Cardiac fibroblast (primary cell): ENCODE results near the gene CMTM4.
"Not testable (repeated sequence)": the region's sequence is repeated elsewhere in the genome, so short reads cannot be mapped to it uniquely, and the experiment has no call there.

Source experiments
- DNase-seq, 2 donors: peaks; one replicate each; pipeline versions ENCODE4 v3.0.0 to v3.0.0-alpha.2; 2010; ENCODE audit warnings: low read depth in 2 of 2
- H3K4me3 ChIP-seq, 2 donors: replicated peaks in 1 of 2; 1 replicate in 1 of 2; 2 replicates in 1 of 2; pipeline ENCODE4 v1.5.1; 2011; ENCODE audit warnings: low read depth in 2 of 2, low read length in 2 of 2, mild to moderate bottlenecking in 2 of 2, moderate library complexity in 1 of 2
- TF ChIP-seq, protein P1 (sequence below): IDR thresholded peaks from one replicate; pipeline ENCODE4 v1.5.1; 2011; ENCODE audit warnings: low read depth, mild to moderate bottlenecking, low read length, inconsistent platforms

The CMTM4 gene

DNA sequence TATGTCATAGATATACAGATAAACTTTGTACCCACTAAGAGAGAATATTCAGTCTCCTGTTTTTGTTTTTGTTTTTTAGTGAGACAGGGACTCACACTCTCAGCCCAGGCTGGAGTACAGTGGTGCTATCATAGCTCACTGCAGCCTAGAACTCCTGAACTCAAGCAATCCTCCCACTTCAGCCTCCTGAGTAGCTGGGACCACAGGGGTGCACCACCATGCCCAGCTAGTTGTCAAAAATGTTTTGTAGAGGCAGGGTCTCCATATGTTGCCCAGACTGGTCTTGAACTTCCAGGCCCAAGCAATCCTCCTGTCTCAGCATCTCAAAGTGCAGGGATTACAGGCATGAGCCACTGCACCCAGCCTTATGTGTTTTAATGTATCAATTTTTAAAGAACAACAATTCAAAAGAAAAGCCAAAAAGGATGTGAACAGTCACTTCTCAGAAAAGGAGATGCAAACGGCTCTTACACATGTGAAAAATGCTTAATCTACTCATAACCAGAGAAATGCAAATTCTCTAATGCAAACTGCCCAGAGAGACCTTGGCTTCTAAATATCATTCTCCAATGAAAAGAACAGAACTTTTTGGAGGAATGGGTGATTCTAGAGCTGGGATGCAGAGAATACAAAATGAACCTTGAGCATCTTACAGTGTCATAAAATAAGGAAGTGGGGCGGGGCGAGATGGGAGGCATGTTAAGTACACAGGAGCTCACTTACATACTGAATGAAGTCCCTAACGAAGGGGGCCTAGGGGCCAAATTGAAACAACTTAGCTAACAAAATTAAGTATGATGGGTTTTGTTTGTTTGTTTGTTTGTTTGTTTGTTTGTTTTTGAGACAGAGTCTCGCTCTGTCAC, 99.3 kb downstream of the CMTM4 start:
- TF ChIP-seq, protein P1, sequence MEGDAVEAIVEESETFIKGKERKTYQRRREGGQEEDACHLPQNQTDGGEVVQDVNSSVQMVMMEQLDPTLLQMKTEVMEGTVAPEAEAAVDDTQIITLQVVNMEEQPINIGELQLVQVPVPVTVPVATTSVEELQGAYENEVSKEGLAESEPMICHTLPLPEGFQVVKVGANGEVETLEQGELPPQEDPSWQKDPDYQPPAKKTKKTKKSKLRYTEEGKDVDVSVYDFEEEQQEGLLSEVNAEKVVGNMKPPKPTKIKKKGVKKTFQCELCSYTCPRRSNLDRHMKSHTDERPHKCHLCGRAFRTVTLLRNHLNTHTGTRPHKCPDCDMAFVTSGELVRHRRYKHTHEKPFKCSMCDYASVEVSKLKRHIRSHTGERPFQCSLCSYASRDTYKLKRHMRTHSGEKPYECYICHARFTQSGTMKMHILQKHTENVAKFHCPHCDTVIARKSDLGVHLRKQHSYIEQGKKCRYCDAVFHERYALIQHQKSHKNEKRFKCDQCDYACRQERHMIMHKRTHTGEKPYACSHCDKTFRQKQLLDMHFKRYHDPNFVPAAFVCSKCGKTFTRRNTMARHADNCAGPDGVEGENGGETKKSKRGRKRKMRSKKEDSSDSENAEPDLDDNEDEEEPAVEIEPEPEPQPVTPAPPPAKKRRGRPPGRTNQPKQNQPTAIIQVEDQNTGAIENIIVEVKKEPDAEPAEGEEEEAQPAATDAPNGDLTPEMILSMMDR, result no peak
- H3K4me3 ChIP-seq, result no peak overlapping the region
- DNase-seq, result no peak

DNA sequence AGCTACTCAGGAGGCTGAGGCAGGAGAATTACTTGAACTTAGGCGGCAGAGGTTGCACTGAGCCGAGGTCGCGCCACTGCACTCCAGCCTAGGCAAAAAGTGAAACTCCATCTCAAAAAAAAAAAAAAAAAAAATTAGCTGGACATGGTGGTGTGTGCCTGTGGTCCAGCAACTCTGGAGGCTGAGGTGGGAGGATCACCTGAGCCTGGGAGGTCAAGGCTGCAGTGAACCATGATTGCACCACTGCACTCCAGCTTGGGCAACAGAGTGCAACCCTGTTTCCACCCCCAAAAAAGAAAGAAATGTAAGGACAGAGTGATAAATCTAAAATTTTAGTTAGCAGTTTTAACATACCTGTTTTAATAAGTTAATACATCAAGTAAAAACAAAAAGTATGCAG, 100.0 kb downstream of the CMTM4 start:
- DNase-seq, H3K4me3 ChIP-seq: not testable (repeated sequence)

- TF ChIP-seq, protein P1, result no peak
- H3K4me3 ChIP-seq, result no peak overlapping the region
- no peak for DNase-seq
Observed at GRCh38 chr16:66594739-66595138, 101.8 kb downstream of the CMTM4 start.

DNA sequence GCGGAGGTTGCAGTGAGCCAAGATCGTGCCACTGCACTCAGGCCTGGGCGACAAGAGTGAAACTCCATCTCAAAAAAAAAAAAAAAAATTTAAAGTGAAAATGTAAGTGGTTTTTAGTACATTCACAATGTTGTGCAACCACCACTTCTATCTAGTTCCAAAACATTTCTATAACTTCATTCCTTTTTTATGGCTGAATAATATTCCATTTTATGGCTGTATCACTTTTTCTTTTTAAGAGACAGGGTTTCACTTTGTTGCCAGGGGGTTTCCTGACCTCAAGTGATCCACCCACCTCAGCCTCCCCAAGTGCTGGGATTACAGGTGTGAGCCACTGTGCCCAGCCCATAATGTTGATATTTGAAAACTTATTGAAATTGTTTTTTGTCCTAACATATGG, 103.7 kb downstream of the CMTM4 start:
- DNase-seq, result no peak
- H3K4me3 ChIP-seq, result no peak overlapping the region
- TF ChIP-seq, protein P1, result no peak

GRCh38 chr16:66592241-66592640, 104.3 kb downstream of the CMTM4 start:
- H3K4me3 ChIP-seq, result no peak overlapping the region
- no peak for DNase-seq
- TF ChIP-seq, protein P1, result no peak

DNA sequence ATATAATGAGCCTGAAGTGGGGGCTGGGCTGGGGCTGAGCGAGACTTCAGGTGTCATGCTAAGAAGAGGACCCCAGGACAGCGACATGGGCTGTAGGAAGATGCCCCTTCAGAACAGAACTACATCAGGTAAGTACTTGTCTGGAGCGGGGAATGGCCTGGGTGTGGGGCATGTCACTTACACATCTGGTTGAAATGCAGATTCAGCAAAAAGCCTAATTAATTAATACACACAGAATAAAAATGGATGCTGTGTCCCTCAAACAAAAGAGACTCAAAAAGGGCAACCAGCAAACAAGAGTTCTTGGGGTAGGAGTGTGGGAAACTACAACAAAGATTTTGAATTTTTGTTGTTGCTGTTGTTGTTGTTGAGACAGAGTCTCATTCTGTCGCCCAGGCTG, 105.5 kb downstream of the CMTM4 start:
- no peak overlapping the region for H3K4me3 ChIP-seq
- TF ChIP-seq, protein P1, result no peak
- no peak for DNase-seq

DNA sequence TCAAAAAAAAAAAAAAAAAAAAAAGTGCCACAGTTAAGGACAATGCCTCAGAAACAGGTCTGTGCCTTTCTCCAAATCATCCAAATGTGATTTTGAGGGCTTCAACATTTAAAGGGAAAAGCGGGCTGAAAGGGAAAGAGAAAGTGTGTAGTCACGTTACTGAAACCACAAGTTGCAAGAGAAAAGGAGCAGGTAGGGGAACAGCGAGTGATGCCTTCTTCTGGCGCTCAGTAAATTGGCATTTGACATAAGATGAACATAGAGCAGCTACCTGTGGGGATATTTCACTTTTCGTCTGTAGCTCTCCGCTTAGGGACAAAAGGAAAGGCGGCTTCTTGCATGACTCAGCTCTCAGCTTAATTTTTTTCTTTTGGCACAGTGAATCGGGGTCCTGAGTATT, 106.2 kb downstream of the CMTM4 start:
- H3K4me3 ChIP-seq, result no peak overlapping the region
- TF ChIP-seq, protein P1, result no peak
- DNase-seq, result no peak
